Peyer's patch (tissue), 4 donors: ENCODE data around the gene TLCD3B. TPM values are rescaled to one million over a fixed set of nuclear protein-coding genes. Genes with fewer than 3 reads are reported as not detected.

Source experiments
- DNase-seq, 3 donors: peaks; one replicate each; pipeline ENCODE4 v3.0.0-alpha.2; 2017 to 2019
- H3K27ac ChIP-seq, 4 donors: fragments of 200-600 bp; sonication (generic); one replicate each; pipeline ENCODE4 v1.5.1; 2016 to 2019
- H3K27me3 ChIP-seq, 2 donors: fragments of 200-600 bp; sonication (generic); one replicate each; pipeline ENCODE4 v1.5.1; 2019
- H3K36me3 ChIP-seq, 3 donors: fragments of 200-600 bp; sonication (generic); one replicate each; pipeline ENCODE4 v1.5.1; 2016 to 2019
- H3K4me1 ChIP-seq, 4 donors: fragments of 200-600 bp; sonication (generic); one replicate each; pipeline ENCODE4 v1.5.1; 2016 to 2019
- H3K4me3 ChIP-seq, 4 donors: fragments of 200-600 bp; sonication (generic); 1 replicate in 3 of 4; 2 replicates in 1 of 4; pipeline ENCODE4 v1.5.1; 2016 to 2019; ENCODE audit warnings: mild to moderate bottlenecking in 1 of 4
- H3K9me3 ChIP-seq, 4 donors: fragments of 200-600 bp; sonication (generic); one replicate each; pipeline ENCODE4 v1.5.1; 2016 to 2019; ENCODE audit warnings: mild to moderate bottlenecking in 1 of 4
- POLR2A ChIP-seq, 2 donors: fragments of 450-650 bp; IDR thresholded peaks; one replicate each; pipeline ENCODE4 v1.5.1; 2017; ENCODE audit warnings: antibody characterized with exemption in 2 of 2, mild to moderate bottlenecking in 2 of 2, moderate library complexity in 2 of 2
- total RNA-seq, 4 donors: library from RNA; depleted of rRNA; stranded (reverse); fragments of >200 nt; gene quantifications; one replicate each; pipeline ENCODE4 v1.1.0, GENCODE V29; 2016
- TF ChIP-seq, protein P1 (sequence below), 6 experiments: fragments of 450-650 bp in 4 of 6; fragments of 200-600 bp in 2 of 6; sonication (generic) in 1 of 6; IDR thresholded peaks; one replicate each; pipeline ENCODE4 v1.5.1; 2017 to 2019; ENCODE audit warnings: antibody characterized with exemption in 6 of 6, mild to moderate bottlenecking in 3 of 6, moderate library complexity in 1 of 6

TLCD3B gene
- total RNA-seq, 4 donors from 2014 or later, result not detected

DNA sequence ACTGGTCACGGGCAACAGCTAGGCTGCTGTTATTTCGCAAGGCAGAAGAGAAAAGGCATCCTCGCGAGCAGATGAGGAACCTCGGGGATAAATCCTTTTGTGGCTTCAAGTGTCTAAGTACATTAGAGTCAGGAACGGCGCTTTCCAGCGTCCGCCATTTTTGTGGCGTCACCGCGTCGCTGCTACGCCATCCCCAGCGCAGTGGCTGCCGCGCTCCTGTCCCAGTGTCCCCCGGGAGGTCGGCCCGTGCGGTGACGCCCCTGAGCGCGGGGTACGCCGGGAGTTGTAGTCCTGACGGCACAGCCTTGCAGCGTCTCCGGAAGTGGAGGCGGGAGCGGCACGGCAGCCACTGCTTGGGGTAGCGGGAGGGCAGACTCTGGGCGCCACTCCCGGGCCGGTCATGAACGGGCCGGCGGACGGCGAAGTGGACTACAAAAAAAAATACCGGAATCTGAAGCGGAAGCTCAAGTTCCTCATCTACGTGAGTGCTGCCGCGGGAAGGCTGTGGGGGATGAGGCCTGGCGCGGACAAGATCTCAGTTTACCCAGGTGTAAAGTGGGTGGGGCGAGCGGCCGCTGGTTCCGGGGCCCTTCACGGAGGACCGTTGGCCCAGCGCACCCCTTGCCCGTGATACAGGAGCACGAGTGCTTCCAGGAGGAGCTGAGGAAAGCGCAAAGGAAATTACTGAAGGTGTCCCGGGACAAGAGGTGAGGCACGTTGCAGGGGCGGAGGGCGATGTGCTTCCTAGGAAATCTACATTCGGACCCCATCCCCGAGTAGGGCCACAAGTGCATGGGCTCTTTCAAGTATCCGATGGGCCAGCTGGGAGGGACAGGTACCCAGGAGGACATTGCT, 34.9 kb downstream of the TLCD3B start, which contains the start of gene INO80E:
INO80E (plus strand) TSS at position 331 of the 855 bp plus-strand sequence; CDS start at position 401, 70 bp downstream.
- DNase-seq, result peak; percentile 97 to 100 (median 99)
- peaks cover 0 to 23% (median 2%) of the 10 kb centered on the region in 4 donors for H3K4me1 ChIP-seq
- peak within 1 kb of the TSS; percentile 93 to 98 (median 95) for H3K27ac ChIP-seq
- no peaks in the 10 kb centered on the region for H3K9me3 ChIP-seq
- H3K27me3 ChIP-seq, result no peaks in the 10 kb centered on the region
- TF ChIP-seq, protein P1, sequence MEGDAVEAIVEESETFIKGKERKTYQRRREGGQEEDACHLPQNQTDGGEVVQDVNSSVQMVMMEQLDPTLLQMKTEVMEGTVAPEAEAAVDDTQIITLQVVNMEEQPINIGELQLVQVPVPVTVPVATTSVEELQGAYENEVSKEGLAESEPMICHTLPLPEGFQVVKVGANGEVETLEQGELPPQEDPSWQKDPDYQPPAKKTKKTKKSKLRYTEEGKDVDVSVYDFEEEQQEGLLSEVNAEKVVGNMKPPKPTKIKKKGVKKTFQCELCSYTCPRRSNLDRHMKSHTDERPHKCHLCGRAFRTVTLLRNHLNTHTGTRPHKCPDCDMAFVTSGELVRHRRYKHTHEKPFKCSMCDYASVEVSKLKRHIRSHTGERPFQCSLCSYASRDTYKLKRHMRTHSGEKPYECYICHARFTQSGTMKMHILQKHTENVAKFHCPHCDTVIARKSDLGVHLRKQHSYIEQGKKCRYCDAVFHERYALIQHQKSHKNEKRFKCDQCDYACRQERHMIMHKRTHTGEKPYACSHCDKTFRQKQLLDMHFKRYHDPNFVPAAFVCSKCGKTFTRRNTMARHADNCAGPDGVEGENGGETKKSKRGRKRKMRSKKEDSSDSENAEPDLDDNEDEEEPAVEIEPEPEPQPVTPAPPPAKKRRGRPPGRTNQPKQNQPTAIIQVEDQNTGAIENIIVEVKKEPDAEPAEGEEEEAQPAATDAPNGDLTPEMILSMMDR (IDR thresholded peaks at IDR 0.05), result no peak
- TF ChIP-seq POLR2A (IDR thresholded peaks at IDR 0.05), result peak; percentile 39 to 45
- H3K4me3 ChIP-seq, result peak within 1 kb of the TSS; percentile 59 to 84 (median 82)
- peaks cover 0 to 48% (median 1%) of the 10 kb centered on the region in 3 donors for H3K36me3 ChIP-seq

DNA sequence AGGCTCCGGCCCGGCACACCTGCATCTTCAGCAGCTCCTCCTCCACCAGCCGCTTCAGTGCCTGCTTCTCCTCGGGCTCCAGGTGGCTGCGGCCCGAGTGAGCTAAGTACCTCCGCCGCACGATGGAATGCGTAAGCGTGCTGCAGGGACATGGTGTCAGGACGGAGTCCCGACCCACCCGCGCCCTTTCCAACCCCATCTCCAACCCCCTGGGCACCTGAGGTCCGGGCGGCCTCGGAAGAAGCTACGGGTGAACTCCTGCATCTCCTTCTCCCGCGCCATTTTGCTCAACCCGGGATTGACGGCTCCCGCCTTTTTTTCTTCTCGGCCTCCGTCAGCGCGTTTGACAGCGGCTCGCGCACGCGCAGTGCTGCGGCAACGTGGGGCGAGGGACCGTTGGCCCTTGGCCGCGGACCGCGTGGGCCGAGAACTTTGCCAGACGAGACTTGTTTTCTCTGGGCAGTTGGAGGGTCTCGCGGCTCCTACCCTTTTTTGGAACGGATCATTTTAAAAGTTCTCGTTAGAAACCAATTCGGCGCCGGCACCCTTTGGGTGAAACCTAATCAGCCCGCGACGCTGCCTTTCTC, 35.7 kb downstream of the TLCD3B start, which contains the start of gene HIRIP3:
HIRIP3 (minus strand) TSS at position 294 of the 587 bp plus-strand sequence; CDS start at position 282, 12 bp downstream.
- Histone ChIP-seq H3K27me3 (no peaks in the 10 kb centered on the region), H3K4me1 (peaks cover 0 to 23% (median 2%) of the 10 kb centered on the region in 4 donors), H3K36me3 (peaks cover 0 to 48% (median 3%) of the 10 kb centered on the region in 3 donors), H3K27ac (peak within 1 kb of the TSS; percentile 93 to 98 (median 95)), H3K4me3 (peak within 1 kb of the TSS; percentile 59 to 84 (median 82)), H3K9me3 (no peaks in the 10 kb centered on the region)
- DNase-seq, result peak; percentile 85 to 93 (median 91)
- TF ChIP-seq POLR2A (IDR thresholded peaks at IDR 0.05), result peak in 1 of 2 donors; percentile 16
- TF ChIP-seq, protein P1 (IDR thresholded peaks at IDR 0.05), result no peak

DNA sequence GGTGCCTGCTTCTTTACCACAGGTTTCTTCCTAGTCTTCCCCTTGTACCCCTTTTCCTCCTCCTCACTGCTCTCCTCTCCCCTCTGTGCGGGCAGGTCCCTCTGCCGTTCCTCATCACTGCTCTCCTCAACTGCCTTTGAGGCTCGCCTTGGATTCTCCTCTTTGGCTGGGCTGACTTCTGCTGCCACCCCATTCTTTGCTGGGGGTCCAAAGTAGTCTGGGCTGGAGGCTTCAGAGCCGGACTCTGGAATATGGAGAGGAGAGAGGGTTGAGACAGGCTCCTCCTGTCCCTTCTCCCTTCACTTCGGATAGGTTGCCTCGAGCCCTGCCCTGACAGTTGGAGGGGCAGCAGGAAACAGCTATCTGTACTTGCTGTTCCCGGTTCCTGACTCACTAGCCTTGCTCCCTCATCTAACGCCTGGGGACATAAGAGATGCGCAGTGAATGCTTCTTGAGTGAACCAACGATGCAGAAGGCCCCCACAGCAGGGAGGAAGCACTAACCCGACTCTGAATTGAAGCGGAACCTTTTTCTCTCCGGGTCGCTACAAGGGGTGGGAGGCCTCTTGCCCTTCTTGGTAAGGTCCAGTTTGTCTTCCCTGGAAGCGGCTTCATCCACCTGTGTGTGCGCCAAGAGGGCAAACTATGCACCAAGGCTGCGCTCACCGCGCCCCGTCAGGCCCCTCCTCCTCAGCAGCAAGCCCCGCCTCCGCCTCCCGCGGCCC, 36.3 kb downstream of the TLCD3B start:
- peak; percentile 73 to 91 (median 87) for DNase-seq
- H3K27ac ChIP-seq, result peak overlapping the region; percentile 93 to 98 (median 95)
- H3K4me3 ChIP-seq, result peak overlapping the region; percentile 59 to 84 (median 82)
- H3K27me3 ChIP-seq, result no peaks in the 10 kb centered on the region
- H3K9me3 ChIP-seq, result no peaks in the 10 kb centered on the region
- H3K4me1 ChIP-seq, result peaks cover 0 to 23% (median 2%) of the 10 kb centered on the region in 4 donors
- TF ChIP-seq, protein P1 (IDR thresholded peaks at IDR 0.05), result no peak
- TF ChIP-seq POLR2A (IDR thresholded peaks at IDR 0.05), result no peak
- peaks cover 0 to 52% (median 3%) of the 10 kb centered on the region in 3 donors for H3K36me3 ChIP-seq

DNA sequence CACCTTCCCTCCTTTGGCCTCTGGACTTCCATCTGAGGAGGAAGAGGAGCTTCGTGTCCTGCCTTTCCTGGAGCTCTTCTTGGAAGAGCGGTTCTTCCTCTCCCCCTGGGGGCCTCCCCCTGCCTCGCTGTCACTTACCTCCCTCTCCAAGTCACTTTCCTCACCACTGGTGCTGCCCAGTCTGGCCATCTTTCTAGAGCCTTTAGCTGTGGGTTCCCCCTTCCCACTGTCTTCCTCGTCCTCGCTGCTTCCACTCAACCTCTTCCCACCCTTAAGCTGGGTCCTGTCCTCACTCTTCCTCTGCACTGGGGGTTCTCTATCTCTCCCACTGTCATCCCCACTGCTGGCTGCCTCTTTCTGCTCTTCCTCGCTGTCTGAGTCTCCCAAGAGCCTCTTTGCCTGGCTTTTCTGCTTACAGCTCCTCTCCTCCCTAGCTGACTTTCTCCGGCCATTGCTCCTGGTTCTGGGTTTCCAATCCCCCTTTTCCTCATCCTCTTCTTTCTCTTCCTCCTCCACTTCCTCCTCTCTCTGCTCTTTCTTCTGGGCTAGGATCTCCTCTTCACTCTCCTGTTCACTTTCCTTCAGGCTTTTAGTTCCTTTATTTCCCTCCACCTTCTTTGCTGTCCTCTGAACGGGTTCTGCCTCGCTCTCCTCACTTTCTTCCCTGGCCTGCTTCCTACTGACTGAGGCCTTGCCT, 37.0 kb downstream of the TLCD3B start:
- H3K27me3 ChIP-seq, result no peaks in the 10 kb centered on the region
- TF ChIP-seq POLR2A (IDR thresholded peaks at IDR 0.05), result no peak
- TF ChIP-seq, protein P1 (IDR thresholded peaks at IDR 0.05), result no peak
- peak overlapping the region in 1 of 4 donors; percentile 82 for H3K4me3 ChIP-seq
- DNase-seq, result no peak
- peaks cover 0 to 23% (median 2%) of the 10 kb centered on the region in 4 donors for H3K4me1 ChIP-seq
- H3K36me3 ChIP-seq, result peaks cover 0 to 59% (median 3%) of the 10 kb centered on the region in 3 donors
- H3K9me3 ChIP-seq, result no peaks in the 10 kb centered on the region
- H3K27ac ChIP-seq, result peak overlapping the region in 3 of 4 donors; percentile 93 to 98 (median 97)
